Right lobe of liver (tissue), 4 donors: ENCODE data around the gene GPSM3.
"Not testable (repeated sequence)": the region's sequence is repeated elsewhere in the genome, so short reads cannot be mapped to it uniquely, and the experiment has no call there.

Source experiments
- POLR2A ChIP-seq: fragments of 450-650 bp; IDR thresholded peaks from one replicate; pipeline ENCODE4 v1.6.1; 2017; ENCODE audit warnings: antibody characterized with exemption, mild to moderate bottlenecking
- TF ChIP-seq, protein P1 (sequence below), 4 donors: fragments of 200-600 bp in 3 of 4; fragments of 450-650 bp in 1 of 4; IDR thresholded peaks; one replicate each; pipeline versions ENCODE4 v1.5.1 to v1.8.0; 2016 to 2022; ENCODE audit warnings: antibody characterized with exemption in 4 of 4, mild to moderate bottlenecking in 2 of 4
- donor health status: DM: no; HTN: no; CAD: no.
- donor health status: DM: no; HTN: no; CAD: no.
- donor health status: DM: no; HTN: yes; CAD: no.

DNA sequence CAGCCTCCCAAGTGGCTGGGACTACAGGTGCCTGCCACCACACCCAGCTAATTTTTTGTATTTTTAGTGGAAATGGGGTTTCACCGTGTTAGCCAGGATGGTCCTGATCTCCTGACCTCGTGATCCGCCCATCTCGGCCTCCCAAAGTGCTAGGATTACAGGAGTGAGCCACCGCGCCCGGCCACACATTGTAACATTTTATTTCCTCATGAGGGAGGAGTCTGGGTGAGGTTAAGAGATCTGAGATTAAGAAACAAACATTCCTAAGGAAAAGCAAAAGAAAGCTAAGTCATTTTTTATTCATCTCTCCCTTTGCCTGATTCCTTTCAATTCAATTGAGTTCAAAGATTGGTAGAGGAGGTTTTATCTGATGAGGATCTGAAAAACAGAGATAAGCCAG is 48.2 kb downstream of the GPSM3 start:
- not testable (repeated sequence) for TF ChIP-seq POLR2A
- TF ChIP-seq, protein P1, sequence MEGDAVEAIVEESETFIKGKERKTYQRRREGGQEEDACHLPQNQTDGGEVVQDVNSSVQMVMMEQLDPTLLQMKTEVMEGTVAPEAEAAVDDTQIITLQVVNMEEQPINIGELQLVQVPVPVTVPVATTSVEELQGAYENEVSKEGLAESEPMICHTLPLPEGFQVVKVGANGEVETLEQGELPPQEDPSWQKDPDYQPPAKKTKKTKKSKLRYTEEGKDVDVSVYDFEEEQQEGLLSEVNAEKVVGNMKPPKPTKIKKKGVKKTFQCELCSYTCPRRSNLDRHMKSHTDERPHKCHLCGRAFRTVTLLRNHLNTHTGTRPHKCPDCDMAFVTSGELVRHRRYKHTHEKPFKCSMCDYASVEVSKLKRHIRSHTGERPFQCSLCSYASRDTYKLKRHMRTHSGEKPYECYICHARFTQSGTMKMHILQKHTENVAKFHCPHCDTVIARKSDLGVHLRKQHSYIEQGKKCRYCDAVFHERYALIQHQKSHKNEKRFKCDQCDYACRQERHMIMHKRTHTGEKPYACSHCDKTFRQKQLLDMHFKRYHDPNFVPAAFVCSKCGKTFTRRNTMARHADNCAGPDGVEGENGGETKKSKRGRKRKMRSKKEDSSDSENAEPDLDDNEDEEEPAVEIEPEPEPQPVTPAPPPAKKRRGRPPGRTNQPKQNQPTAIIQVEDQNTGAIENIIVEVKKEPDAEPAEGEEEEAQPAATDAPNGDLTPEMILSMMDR (IDR thresholded peaks at IDR 0.05) = not testable (repeated sequence)
